Endometrial microvascular endothelial cells (primary cell): ENCODE results near the gene CBFB. TPM values are rescaled to one million over a fixed set of nuclear protein-coding genes. Genes with fewer than 3 reads are reported as not detected.

Experiments
- in situ Hi-C: cut with HindIII; loops from 2 replicates; pipeline ENCODE4 v1.10.0; 2017; ENCODE audit warnings: low sequenced_read_pairs, low pct_unique_long_range_greater_than_20kb; ENCODE audit errors: inconsistent ontology term
- total RNA-seq: library from RNA; depleted of rRNA; stranded (reverse); fragments of >200 nt; gene quantifications from one replicate; pipeline ENCODE4 v1.2.3, GENCODE V29; 2015; ENCODE audit errors: inconsistent ontology term

The CBFB gene
- total RNA-seq, 1 donor from 2014 or later: 78.1 TPM

GRCh38 chr16:67015313-67015731, 13.6 kb upstream of the CBFB start:
- in situ Hi-C loops: no loop called here

GRCh38 chr16:67016143-67016542, 12.8 kb upstream of the CBFB start:
- in situ Hi-C loops: no loop called here

DNA sequence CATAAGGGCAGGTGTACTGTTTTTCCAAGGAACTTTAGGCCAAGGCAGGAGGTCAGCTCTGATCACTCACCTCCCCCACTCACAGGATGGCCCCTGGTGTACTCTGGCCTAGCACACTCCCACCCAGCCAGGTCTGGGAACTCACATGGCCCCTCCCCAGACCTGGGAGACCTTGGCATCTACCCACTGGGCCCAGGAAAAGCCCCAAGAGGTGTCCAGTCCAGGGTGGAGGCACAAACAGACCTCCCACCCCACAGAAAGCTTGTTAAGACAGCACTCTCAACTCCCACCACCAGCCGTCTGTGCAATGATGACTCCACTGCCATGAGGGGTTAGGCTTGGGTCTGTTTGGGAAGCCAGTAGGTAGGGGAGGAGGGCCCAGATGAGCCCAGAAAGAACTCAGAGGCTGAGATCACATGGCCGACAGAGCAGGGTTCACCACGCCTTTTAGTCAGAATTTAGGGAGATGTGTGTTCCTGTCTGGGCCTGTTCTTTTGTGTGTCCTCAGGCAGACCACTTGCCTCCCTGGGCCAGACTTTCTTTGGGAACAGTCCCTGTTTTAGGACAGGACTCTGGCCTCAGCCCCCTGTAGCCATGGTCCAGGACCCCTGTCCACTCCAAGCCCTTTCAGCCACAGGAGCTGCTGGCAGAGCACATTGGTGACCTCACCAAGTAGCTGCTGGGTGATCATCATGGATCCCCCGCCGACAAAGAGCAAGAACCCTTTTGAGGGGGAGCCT, 12.1 kb upstream of the CBFB start:
- in situ Hi-C loops: no loop called here

- in situ Hi-C loops: no loop called here
Observed at GRCh38 chr16:67017421-67017750, 11.6 kb upstream of the CBFB start.

- in situ Hi-C loops: no loop called here
Observed at GRCh38 chr16:67017810-67018488, 11.0 kb upstream of the CBFB start.

- in situ Hi-C loops: no loop called here
Observed at GRCh38 chr16:67019171-67019570, 9.8 kb upstream of the CBFB start.

- in situ Hi-C loops: no loop called here
Observed at GRCh38 chr16:67021321-67021720, 7.6 kb upstream of the CBFB start.

GRCh38 chr16:67022531-67023214, 6.3 kb upstream of the CBFB start:
- in situ Hi-C loops: no loop called here

DNA sequence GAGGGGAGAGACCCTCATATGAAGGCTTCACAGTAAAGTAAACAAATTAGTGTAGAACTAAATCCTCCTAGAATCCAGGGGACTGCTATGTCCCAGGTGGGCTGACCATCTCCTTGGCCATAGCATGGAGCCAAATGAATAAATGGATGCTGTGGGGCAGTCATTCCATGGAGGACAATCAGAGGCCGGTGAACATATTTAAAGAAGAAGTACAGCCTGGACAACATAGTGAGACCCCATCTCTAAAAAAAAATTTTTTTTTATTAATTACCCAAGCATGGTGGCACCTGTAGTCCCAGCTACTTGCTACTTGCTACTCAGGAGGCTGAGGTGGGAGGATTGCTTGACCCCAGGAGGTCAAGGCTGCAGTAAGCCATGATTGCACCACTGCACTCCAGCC, 5.3 kb upstream of the CBFB start:
- in situ Hi-C loops: no loop called here

DNA sequence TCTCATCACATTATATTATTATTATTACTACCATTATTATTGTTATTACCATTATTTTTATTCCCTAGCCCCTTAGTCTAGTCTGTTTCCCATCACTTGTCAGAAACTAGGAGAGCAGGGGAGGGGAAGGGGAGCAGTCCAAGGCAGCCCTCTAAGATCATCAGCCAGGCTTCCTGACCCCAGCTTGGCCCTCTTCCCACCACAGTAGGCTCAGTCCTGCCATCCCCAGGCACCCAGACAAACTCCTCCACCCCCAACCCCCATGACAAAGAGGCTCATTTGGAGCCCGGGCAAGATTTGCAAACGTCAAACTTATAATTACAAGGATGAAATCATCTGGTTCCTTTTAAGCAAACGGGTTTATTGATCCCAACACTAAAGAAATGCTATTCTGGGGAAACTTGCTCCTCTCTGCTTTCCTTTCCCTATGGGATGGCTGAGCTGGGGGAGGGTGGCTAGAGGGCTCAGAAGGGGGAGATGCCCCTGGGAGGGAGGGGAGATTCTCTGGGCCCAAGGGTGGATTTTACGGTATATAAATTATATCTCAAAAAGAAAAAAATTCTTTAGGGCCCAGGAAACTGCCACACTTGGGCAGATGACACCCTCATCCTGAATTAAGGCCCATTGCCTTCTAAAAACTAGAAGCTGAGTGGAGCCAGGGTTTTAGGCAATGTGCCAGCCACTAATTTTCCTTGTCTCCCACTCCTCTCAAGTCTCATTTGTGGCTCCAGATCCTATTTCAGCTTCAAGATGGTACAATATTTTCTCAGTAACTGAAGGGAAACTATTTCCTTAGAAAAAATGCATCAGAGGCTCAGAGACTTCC, 4.4 kb upstream of the CBFB start:
- in situ Hi-C loops: no loop called here

DNA sequence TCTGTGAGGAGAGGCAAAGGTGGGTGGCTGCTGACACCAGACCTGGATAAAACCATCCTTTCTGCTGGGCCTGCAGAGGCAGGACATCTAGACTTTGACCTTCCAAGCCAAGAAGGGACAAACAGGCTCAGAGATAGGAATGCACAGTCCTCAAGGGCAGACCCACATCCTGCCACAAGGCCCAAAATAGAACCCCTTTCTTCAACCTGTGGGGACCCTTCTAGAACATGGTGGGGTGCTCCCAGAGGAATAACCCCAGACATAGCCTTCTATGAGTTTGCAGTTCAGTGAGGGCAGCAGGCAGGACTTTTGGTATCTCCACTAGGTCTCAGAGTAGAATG, 3.8 kb upstream of the CBFB start:
- in situ Hi-C loops: no loop called here

DNA sequence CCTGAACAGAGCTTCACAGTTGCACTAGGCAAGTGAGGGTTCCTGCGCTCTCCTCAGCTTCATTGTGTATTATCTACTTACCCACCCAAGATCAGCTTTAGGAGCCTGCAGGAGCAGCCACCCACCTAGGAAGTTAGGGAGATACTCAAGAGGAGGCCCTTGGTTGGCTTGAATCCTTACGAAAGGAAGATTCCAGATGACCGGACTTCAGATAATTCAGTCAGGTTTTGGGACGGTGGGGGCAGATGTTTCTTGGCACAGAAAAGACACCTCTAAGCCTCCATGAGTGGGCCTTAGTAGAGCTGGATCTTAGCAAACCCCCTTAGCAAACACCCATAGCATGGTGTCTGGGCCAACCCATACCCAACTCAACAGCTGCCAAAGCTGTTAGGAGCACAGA, 2.4 kb upstream of the CBFB start:
- in situ Hi-C loops: no loop called here

GRCh38 chr16:67027046-67027445, 1.9 kb upstream of the CBFB start:
- in situ Hi-C loops: no loop called here

- in situ Hi-C loops: no loop called here
Observed at GRCh38 chr16:67028167-67028695, 718 bp upstream of the CBFB start.

DNA sequence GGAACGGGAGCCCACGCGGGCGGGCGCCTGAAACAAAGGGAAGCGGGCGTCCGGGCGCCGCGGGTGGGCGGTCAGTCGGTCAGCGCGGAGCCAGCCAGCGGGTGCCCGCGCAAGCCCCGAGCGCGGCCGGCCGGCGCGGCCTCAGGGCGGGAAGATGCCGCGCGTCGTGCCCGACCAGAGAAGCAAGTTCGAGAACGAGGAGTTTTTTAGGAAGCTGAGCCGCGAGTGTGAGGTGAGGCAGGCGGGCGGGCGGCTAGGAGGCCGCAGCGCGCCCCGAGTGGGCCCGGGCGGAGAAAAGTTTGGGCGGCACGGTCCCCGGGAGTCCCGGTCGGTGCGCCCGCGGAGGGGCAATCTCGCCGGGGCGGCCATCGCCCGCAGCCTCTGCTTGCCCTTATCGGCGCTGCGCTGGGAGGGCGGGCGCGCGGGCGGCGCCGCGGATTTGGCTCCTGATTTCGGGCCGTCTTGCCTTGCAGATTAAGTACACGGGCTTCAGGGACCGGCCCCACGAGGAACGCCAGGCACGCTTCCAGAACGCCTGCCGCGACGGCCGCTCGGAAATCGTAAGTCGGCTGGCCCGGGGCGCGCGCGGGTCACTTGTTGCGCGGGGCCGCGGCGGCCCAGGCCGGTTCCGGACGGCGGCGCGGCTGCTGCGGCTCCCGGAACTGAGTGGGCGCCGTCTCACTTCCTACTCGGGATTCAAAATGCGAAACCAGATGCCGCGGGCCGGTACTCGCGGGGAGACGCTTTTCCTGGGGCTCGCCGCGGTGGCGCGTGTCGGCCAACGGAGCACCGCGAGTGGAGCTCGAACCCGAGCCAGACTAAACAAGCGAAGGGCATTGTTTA, 526 bp downstream of the CBFB start:
- in situ Hi-C loops: no loop called here

- in situ Hi-C loops: no loop called here
Observed at GRCh38 chr16:67030221-67030962, 1.4 kb downstream of the CBFB start.

- in situ Hi-C loops: no loop called here
Observed at GRCh38 chr16:67034487-67034886, 5.5 kb downstream of the CBFB start.

- in situ Hi-C loops: no loop called here
Observed at GRCh38 chr16:67035364-67035763, 6.4 kb downstream of the CBFB start.
